SK-N-SH (cell line): Measurements from ENCODE around the gene COL17A1. TPM values are rescaled to one million over a fixed set of nuclear protein-coding genes. Genes with fewer than 3 reads are reported as not detected.

Experiments used
- CTCF ChIA-PET: fragments of 300-600, 350-600 bp; formaldehyde crosslinking; extraction: SDS; loops from one replicate; lab custom pipeline; 2021; lab: Yijun Ruan, JAX
- POLR2A ChIA-PET: fragments of 350-600 bp; sonication (Branson Sonifier 250); formaldehyde crosslinking; extraction: SDS; loops from one replicate; lab custom pipeline; 2020; ENCODE audit warnings: antibody characterized with exemption, inconsistent platforms; lab: Yijun Ruan, JAX
- DNase-seq: peaks from one replicate; pipeline ENCODE4 v3.0.0; 2012
- H2AFZ ChIP-seq: fragments of 200-600 bp; sonication (generic); 2 replicates; pipeline ENCODE4 v1.8.1; 2016; ENCODE audit warnings: antibody characterized with exemption, mild to moderate bottlenecking, low read depth
- H3F3A ChIP-seq: fragments of 200-600 bp; sonication (generic); replicated peaks from 2 replicates; pipeline ENCODE3; 2016; ENCODE audit warnings: antibody characterized with exemption, mild to moderate bottlenecking; ENCODE audit not compliant: insufficient read depth
- H3K27ac ChIP-seq, 2 experiments: fragments of 200-500 bp in 1 of 2; fragments of 200-600 bp in 1 of 2; sonication (Bioruptor generic) in 1 of 2; sonication (generic), shearing (Covaris generic) in 1 of 2; 2 replicates each; pipeline versions ENCODE4 v1.5.1 to v1.6.1; 2014 to 2016; ENCODE audit warnings: low read depth in 2 of 2, inconsistent platforms in 1 of 2, low read length in 1 of 2, mild to moderate bottlenecking in 1 of 2, mixed read lengths in 1 of 2
- H3K27me3 ChIP-seq: fragments of 200-600 bp; sonication (generic), shearing (Covaris generic); 2 replicates; pipeline ENCODE4 v1.6.1; 2016; ENCODE audit warnings: mixed run types; ENCODE audit not compliant: insufficient read depth
- H3K36me3 ChIP-seq, 2 experiments: fragments of 200-500 bp in 1 of 2; fragments of 200-600 bp in 1 of 2; sonication (Bioruptor generic) in 1 of 2; sonication (generic) in 1 of 2; replicated peaks in 1 of 2; 2 replicates each; pipeline versions ENCODE3 to v1.5.1; 2014 to 2016; ENCODE audit warnings: low read length in 1 of 2, mild to moderate bottlenecking in 1 of 2; ENCODE audit not compliant: insufficient read depth in 2 of 2, control insufficient read depth in 1 of 2
- H3K4me1 ChIP-seq, 2 experiments: fragments of 200-500 bp in 1 of 2; fragments of 200-600 bp in 1 of 2; sonication (Bioruptor generic) in 1 of 2; sonication (generic), shearing (Covaris generic) in 1 of 2; 2 replicates each; pipeline versions ENCODE4 v1.5.1 to v1.6.1; 2014 to 2016; ENCODE audit warnings: low read depth in 1 of 2, low read length in 1 of 2, mixed run types in 1 of 2; ENCODE audit not compliant: insufficient read depth in 2 of 2, control insufficient read depth in 1 of 2
- H3K4me2 ChIP-seq: fragments of 200-600 bp; sonication (generic), shearing (Covaris generic); 2 replicates; pipeline ENCODE4 v1.6.1; 2017; ENCODE audit warnings: mixed run types
- H3K4me3 ChIP-seq, 2 experiments: fragments of 200-500 bp in 1 of 2; fragments of 200-600 bp in 1 of 2; sonication (Bioruptor generic) in 1 of 2; sonication (generic), shearing (Covaris generic) in 1 of 2; 2 replicates each; pipeline versions ENCODE4 v1.5.1 to v1.8.1; 2014 to 2016; ENCODE audit warnings: low read depth in 2 of 2, inconsistent platforms in 1 of 2, low read length in 1 of 2, mild to moderate bottlenecking in 1 of 2, mixed read lengths in 1 of 2, moderate library complexity in 1 of 2
- H3K79me2 ChIP-seq: fragments of 200-600 bp; sonication (generic); 2 replicates; pipeline ENCODE4 v1.8.1; 2017; ENCODE audit warnings: mild to moderate bottlenecking; ENCODE audit not compliant: insufficient read depth
- H3K9ac ChIP-seq: fragments of 200-600 bp; sonication (generic); 2 replicates; pipeline ENCODE4 v1.6.1; 2017; ENCODE audit warnings: mixed run types
- H3K9me2 ChIP-seq: fragments of 200-600 bp; sonication (generic); 2 replicates; pipeline ENCODE4 v1.6.1; 2017; ENCODE audit warnings: mixed run types
- H3K9me3 ChIP-seq: fragments of 200-600 bp; sonication (generic); 2 replicates; pipeline ENCODE4 v1.6.1; 2017; ENCODE audit warnings: mixed run types, mild to moderate bottlenecking, moderate library complexity
- H4K20me1 ChIP-seq: fragments of 200-600 bp; sonication (generic); 2 replicates; pipeline ENCODE4 v1.6.1; 2017; ENCODE audit warnings: mild to moderate bottlenecking, mixed run types; ENCODE audit not compliant: insufficient read depth
- EP300 ChIP-seq, 2 experiments: IDR thresholded peaks; 2 replicates each; pipeline versions ENCODE4 v1.4.0 to v1.6.1; 2012; ENCODE audit warnings: borderline replicate concordance in 1 of 2, low read depth in 1 of 2, low read length in 1 of 2
- EZH2phosphoT487 ChIP-seq: fragments of 200-600 bp; sonication (generic); IDR thresholded peaks from 2 replicates; pipeline ENCODE4 v1.6.1; 2017; ENCODE audit warnings: low read depth, mixed run types, mild to moderate bottlenecking, antibody characterized with exemption, moderate library complexity, borderline replicate concordance
- FOXM1 ChIP-seq: IDR thresholded peaks from 2 replicates; pipeline ENCODE4 v1.4.0; 2012; ENCODE audit warnings: low read depth, mild to moderate bottlenecking
- GABPA ChIP-seq: IDR thresholded peaks from 2 replicates; pipeline ENCODE4 v1.4.0; 2012; ENCODE audit warnings: low read depth, mild to moderate bottlenecking
- GATA2 ChIP-seq: sonication (generic); formaldehyde crosslinking; IDR thresholded peaks from 2 replicates; pipeline ENCODE4 v1.5.0; 2020; ENCODE audit warnings: mild to moderate bottlenecking, missing genetic modification reagents
- IRF3 ChIP-seq: fragments of 150-350 bp; IDR thresholded peaks from 2 replicates; pipeline ENCODE4 v1.6.1; 2016; ENCODE audit warnings: mild to moderate bottlenecking, low read depth, low read length
- MXI1 ChIP-seq: IDR thresholded peaks from 2 replicates; pipeline ENCODE4 v1.6.1; 2012; ENCODE audit warnings: mild to moderate bottlenecking, low read depth, low read length, improper control_type of control experiment
- NFIC ChIP-seq: IDR thresholded peaks from 2 replicates; pipeline ENCODE4 v1.4.0; 2012; ENCODE audit warnings: borderline replicate concordance
- NRF1 ChIP-seq: IDR thresholded peaks from 2 replicates; pipeline ENCODE4 v1.6.1; 2012; ENCODE audit warnings: low read depth, mild to moderate bottlenecking, low read length
- POLR2AphosphoS5 ChIP-seq: IDR thresholded peaks from 2 replicates; pipeline ENCODE4 v1.6.1; 2012; ENCODE audit warnings: low read depth, low read length
- RCOR1 ChIP-seq: fragments of 150-350 bp; IDR thresholded peaks from 2 replicates; pipeline ENCODE4 v1.6.1; 2017; ENCODE audit warnings: antibody characterized with exemption, low read length
- RFX5 ChIP-seq: IDR thresholded peaks from 2 replicates; pipeline ENCODE4 v1.6.1; 2012; ENCODE audit warnings: mild to moderate bottlenecking, improper control_type of control experiment, low read length
- SIN3A ChIP-seq: IDR thresholded peaks from 2 replicates; pipeline ENCODE4 v1.6.1; 2012; ENCODE audit warnings: low read depth, mild to moderate bottlenecking, low read length, moderate library complexity, borderline replicate concordance
- SMC3 ChIP-seq: IDR thresholded peaks from 2 replicates; pipeline ENCODE4 v1.6.1; 2012; ENCODE audit warnings: low read depth, low read length, improper control_type of control experiment
- TCF12 ChIP-seq: IDR thresholded peaks from 2 replicates; pipeline ENCODE4 v1.4.0; 2012
- TEAD4 ChIP-seq: IDR thresholded peaks from 2 replicates; pipeline ENCODE4 v1.4.0; 2012; ENCODE audit warnings: mild to moderate bottlenecking, borderline replicate concordance; ENCODE audit not compliant: insufficient read depth
- USF1 ChIP-seq: IDR thresholded peaks from 2 replicates; pipeline ENCODE4 v1.4.0; 2012; ENCODE audit warnings: low read depth, borderline replicate concordance
- WGBS: methylation state at CpG from one replicate; pipeline ENCODE4 v1.1.6; 2017; ENCODE audit warnings: low lambda C conversion rate; 5-methylcytosine and 5-hydroxymethylcytosine counted together
- polyA plus RNA-seq, 3 experiments: library from polyadenylated mRNA; depleted of rRNA; stranded (reverse); fragments of >200 nt; gene quantifications; 2 replicates each; pipeline ENCODE4 v1.2.3, GENCODE V29; 2012
- TF ChIP-seq, protein P1 (sequence below): IDR thresholded peaks from 2 replicates; pipeline ENCODE4 v1.4.0; 2012; ENCODE audit warnings: low read depth, borderline replicate concordance
- TF ChIP-seq, protein P2 (sequence below): IDR thresholded peaks from 2 replicates; pipeline ENCODE4 v1.6.1; 2012; ENCODE audit warnings: mild to moderate bottlenecking, low read depth, low read length, moderate library complexity

COL17A1 gene
- polyA plus RNA-seq, 1 of the 3 experiments (the other 2 are of a cell fraction) = 0.12 TPM

DNA sequence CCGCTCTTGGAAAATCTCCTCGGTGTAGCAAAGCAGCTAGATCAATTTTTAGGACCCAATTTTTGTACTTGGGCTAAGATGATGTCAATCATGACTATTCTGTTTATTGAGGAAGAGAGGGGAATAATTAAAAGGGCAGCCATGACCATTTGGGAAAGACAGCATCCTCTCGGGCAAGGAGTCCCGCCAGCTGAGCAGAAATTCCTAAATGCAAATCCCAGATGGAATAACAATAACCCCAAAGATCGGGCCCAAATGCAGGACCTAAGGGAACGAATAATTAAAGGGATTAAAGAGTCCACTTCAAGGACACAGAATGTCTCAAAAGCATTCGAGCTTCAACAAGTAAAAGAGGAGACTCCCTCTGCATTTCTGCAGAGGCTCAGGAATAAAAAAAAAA is 18.7 kb downstream of the COL17A1 start:
- H3K4me2 ChIP-seq = no peak overlapping the region
- no peak for DNase-seq
- no peaks in the 10 kb centered on the region for H3K9me2 ChIP-seq
- no peaks in the 10 kb centered on the region for H3F3A ChIP-seq
- TF ChIP-seq MXI1 (no peak), SIN3A (no peak)
- no peaks in the 10 kb centered on the region for H3K36me3 ChIP-seq
- no peaks in the 10 kb centered on the region for H3K9me3 ChIP-seq
- H3K4me3 ChIP-seq = no peak overlapping the region
- ChIA-PET CTCF (no interaction called here), POLR2A (no interaction called here)
- no peak overlapping the region for H3K27ac ChIP-seq
- H3K27me3 ChIP-seq = no peaks in the 10 kb centered on the region
- no peaks in the 10 kb centered on the region for H4K20me1 ChIP-seq
- 83% methylated on average over 7 of the region's 7 CpGs for WGBS
- H2AFZ ChIP-seq = no peak overlapping the region
- H3K9ac ChIP-seq = no peak overlapping the region
- H3K4me1 ChIP-seq = peaks cover 0 to 8% of the 10 kb centered on the region in 2 experiments; a peak in 1 of 4 replicates
- no peaks in the 10 kb centered on the region for H3K79me2 ChIP-seq

DNA sequence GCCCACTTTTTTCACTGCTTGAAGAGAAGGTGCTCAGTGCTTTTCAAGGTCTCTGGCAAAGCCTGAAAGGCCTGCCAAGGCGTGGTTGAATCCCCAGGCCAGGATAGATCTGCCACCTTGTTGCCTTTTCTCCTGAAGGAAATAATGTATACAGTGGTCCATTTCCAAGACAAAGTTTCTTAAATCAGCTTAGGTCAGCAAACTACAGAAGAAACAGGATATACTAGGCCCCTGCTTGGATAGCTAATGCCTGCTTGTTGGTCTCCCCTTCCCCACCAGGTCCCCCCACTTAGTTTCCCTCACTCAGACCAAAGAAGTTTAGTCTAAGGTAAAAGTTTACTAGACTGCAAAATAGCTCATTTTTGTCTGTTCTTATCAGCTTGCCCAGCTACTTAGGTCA is 19.9 kb downstream of the COL17A1 start:
- H3K4me3 ChIP-seq = no peak overlapping the region
- no peaks in the 10 kb centered on the region for H3K27me3 ChIP-seq
- H2AFZ ChIP-seq = no peak overlapping the region
- H3K9ac ChIP-seq = no peak overlapping the region
- H3K27ac ChIP-seq = no peak overlapping the region
- H3F3A ChIP-seq = no peaks in the 10 kb centered on the region
- no peak for DNase-seq
- H3K79me2 ChIP-seq = no peaks in the 10 kb centered on the region
- H3K4me1 ChIP-seq = peaks cover 0 to 3% of the 10 kb centered on the region in 2 experiments; a peak in 1 of 4 replicates
- POLR2A ChIA-PET = no interaction called here
- CTCF ChIA-PET = interaction anchor here (0.6 to 0.7 kb wide), 2 partner anchors 56 to 149 kb away, joined by 3 to 4 read pairs; partner anchors contain the start of gene SFR1
- WGBS = 43% methylated on average over 1 of the region's 1 CpG
- H3K9me2 ChIP-seq = no peaks in the 10 kb centered on the region
- H3K4me2 ChIP-seq = no peak overlapping the region
- TF ChIP-seq SIN3A (no peak), IRF3 (no peak), POLR2AphosphoS5 (no peak), GATA2 (CRISPR knock-in tag) (no peak), TEAD4 (no peak), GABPA (no peak), USF1 (no peak), RFX5 (no peak), TCF12 (no peak), EP300 (IDR thresholded peaks at IDR 0.05; ENCODE audit: borderline replicate concordance in 1 of 2, low read depth in 1 of 2, low read length in 1 of 2) (no peak), EZH2phosphoT487 (no peak), SMC3 (no peak), RCOR1 (no peak), FOXM1 (no peak), NFIC (no peak), NRF1 (no peak)
- TF ChIP-seq, protein P1, sequence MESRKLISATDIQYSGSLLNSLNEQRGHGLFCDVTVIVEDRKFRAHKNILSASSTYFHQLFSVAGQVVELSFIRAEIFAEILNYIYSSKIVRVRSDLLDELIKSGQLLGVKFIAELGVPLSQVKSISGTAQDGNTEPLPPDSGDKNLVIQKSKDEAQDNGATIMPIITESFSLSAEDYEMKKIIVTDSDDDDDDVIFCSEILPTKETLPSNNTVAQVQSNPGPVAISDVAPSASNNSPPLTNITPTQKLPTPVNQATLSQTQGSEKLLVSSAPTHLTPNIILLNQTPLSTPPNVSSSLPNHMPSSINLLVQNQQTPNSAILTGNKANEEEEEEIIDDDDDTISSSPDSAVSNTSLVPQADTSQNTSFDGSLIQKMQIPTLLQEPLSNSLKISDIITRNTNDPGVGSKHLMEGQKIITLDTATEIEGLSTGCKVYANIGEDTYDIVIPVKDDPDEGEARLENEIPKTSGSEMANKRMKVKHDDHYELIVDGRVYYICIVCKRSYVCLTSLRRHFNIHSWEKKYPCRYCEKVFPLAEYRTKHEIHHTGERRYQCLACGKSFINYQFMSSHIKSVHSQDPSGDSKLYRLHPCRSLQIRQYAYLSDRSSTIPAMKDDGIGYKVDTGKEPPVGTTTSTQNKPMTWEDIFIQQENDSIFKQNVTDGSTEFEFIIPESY = no peak
- TF ChIP-seq, protein P2, sequence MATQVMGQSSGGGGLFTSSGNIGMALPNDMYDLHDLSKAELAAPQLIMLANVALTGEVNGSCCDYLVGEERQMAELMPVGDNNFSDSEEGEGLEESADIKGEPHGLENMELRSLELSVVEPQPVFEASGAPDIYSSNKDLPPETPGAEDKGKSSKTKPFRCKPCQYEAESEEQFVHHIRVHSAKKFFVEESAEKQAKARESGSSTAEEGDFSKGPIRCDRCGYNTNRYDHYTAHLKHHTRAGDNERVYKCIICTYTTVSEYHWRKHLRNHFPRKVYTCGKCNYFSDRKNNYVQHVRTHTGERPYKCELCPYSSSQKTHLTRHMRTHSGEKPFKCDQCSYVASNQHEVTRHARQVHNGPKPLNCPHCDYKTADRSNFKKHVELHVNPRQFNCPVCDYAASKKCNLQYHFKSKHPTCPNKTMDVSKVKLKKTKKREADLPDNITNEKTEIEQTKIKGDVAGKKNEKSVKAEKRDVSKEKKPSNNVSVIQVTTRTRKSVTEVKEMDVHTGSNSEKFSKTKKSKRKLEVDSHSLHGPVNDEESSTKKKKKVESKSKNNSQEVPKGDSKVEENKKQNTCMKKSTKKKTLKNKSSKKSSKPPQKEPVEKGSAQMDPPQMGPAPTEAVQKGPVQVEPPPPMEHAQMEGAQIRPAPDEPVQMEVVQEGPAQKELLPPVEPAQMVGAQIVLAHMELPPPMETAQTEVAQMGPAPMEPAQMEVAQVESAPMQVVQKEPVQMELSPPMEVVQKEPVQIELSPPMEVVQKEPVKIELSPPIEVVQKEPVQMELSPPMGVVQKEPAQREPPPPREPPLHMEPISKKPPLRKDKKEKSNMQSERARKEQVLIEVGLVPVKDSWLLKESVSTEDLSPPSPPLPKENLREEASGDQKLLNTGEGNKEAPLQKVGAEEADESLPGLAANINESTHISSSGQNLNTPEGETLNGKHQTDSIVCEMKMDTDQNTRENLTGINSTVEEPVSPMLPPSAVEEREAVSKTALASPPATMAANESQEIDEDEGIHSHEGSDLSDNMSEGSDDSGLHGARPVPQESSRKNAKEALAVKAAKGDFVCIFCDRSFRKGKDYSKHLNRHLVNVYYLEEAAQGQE = no peak
- H4K20me1 ChIP-seq = no peaks in the 10 kb centered on the region
- H3K36me3 ChIP-seq = no peaks in the 10 kb centered on the region
- H3K9me3 ChIP-seq = no peaks in the 10 kb centered on the region
